SK-N-SH (cell line): ENCODE measurements around the gene RNF25. TPM values are rescaled to one million over a fixed set of nuclear protein-coding genes. Genes with fewer than 3 reads are reported as not detected.

ENCODE experiments used
- CTCF ChIA-PET: fragments of 300-600, 350-600 bp; formaldehyde crosslinking; extraction: SDS; loops from one replicate; lab custom pipeline; 2021; lab: Yijun Ruan, JAX
- POLR2A ChIA-PET: fragments of 350-600 bp; sonication (Branson Sonifier 250); formaldehyde crosslinking; extraction: SDS; loops from one replicate; lab custom pipeline; 2020; ENCODE audit warnings: antibody characterized with exemption, inconsistent platforms; lab: Yijun Ruan, JAX
- DNase-seq: peaks from one replicate; pipeline ENCODE4 v3.0.0; 2012
- H2AFZ ChIP-seq: fragments of 200-600 bp; sonication (generic); 2 replicates; pipeline ENCODE4 v1.8.1; 2016; ENCODE audit warnings: antibody characterized with exemption, mild to moderate bottlenecking, low read depth
- H3F3A ChIP-seq: fragments of 200-600 bp; sonication (generic); replicated peaks from 2 replicates; pipeline ENCODE3; 2016; ENCODE audit warnings: antibody characterized with exemption, mild to moderate bottlenecking; ENCODE audit not compliant: insufficient read depth
- H3K27ac ChIP-seq, 2 experiments: fragments of 200-500 bp in 1 of 2; fragments of 200-600 bp in 1 of 2; sonication (Bioruptor generic) in 1 of 2; sonication (generic), shearing (Covaris generic) in 1 of 2; 2 replicates each; pipeline versions ENCODE4 v1.5.1 to v1.6.1; 2014 to 2016; ENCODE audit warnings: low read depth in 2 of 2, inconsistent platforms in 1 of 2, low read length in 1 of 2, mild to moderate bottlenecking in 1 of 2, mixed read lengths in 1 of 2
- H3K27me3 ChIP-seq: fragments of 200-600 bp; sonication (generic), shearing (Covaris generic); 2 replicates; pipeline ENCODE4 v1.6.1; 2016; ENCODE audit warnings: mixed run types; ENCODE audit not compliant: insufficient read depth
- H3K36me3 ChIP-seq, 2 experiments: fragments of 200-500 bp in 1 of 2; fragments of 200-600 bp in 1 of 2; sonication (Bioruptor generic) in 1 of 2; sonication (generic) in 1 of 2; replicated peaks in 1 of 2; 2 replicates each; pipeline versions ENCODE3 to v1.5.1; 2014 to 2016; ENCODE audit warnings: low read length in 1 of 2, mild to moderate bottlenecking in 1 of 2; ENCODE audit not compliant: insufficient read depth in 2 of 2, control insufficient read depth in 1 of 2
- H3K4me1 ChIP-seq, 2 experiments: fragments of 200-500 bp in 1 of 2; fragments of 200-600 bp in 1 of 2; sonication (Bioruptor generic) in 1 of 2; sonication (generic), shearing (Covaris generic) in 1 of 2; 2 replicates each; pipeline versions ENCODE4 v1.5.1 to v1.6.1; 2014 to 2016; ENCODE audit warnings: low read depth in 1 of 2, low read length in 1 of 2, mixed run types in 1 of 2; ENCODE audit not compliant: insufficient read depth in 2 of 2, control insufficient read depth in 1 of 2
- H3K4me2 ChIP-seq: fragments of 200-600 bp; sonication (generic), shearing (Covaris generic); 2 replicates; pipeline ENCODE4 v1.6.1; 2017; ENCODE audit warnings: mixed run types
- H3K4me3 ChIP-seq, 2 experiments: fragments of 200-500 bp in 1 of 2; fragments of 200-600 bp in 1 of 2; sonication (Bioruptor generic) in 1 of 2; sonication (generic), shearing (Covaris generic) in 1 of 2; 2 replicates each; pipeline versions ENCODE4 v1.5.1 to v1.8.1; 2014 to 2016; ENCODE audit warnings: low read depth in 2 of 2, inconsistent platforms in 1 of 2, low read length in 1 of 2, mild to moderate bottlenecking in 1 of 2, mixed read lengths in 1 of 2, moderate library complexity in 1 of 2
- H3K79me2 ChIP-seq: fragments of 200-600 bp; sonication (generic); 2 replicates; pipeline ENCODE4 v1.8.1; 2017; ENCODE audit warnings: mild to moderate bottlenecking; ENCODE audit not compliant: insufficient read depth
- H3K9ac ChIP-seq: fragments of 200-600 bp; sonication (generic); 2 replicates; pipeline ENCODE4 v1.6.1; 2017; ENCODE audit warnings: mixed run types
- H3K9me2 ChIP-seq: fragments of 200-600 bp; sonication (generic); 2 replicates; pipeline ENCODE4 v1.6.1; 2017; ENCODE audit warnings: mixed run types
- H3K9me3 ChIP-seq: fragments of 200-600 bp; sonication (generic); 2 replicates; pipeline ENCODE4 v1.6.1; 2017; ENCODE audit warnings: mixed run types, mild to moderate bottlenecking, moderate library complexity
- H4K20me1 ChIP-seq: fragments of 200-600 bp; sonication (generic); 2 replicates; pipeline ENCODE4 v1.6.1; 2017; ENCODE audit warnings: mild to moderate bottlenecking, mixed run types; ENCODE audit not compliant: insufficient read depth
- CHD2 ChIP-seq: fragments of 150-350 bp; IDR thresholded peaks from 2 replicates; pipeline ENCODE4 v1.6.1; 2018; ENCODE audit warnings: low read length; ENCODE audit not compliant: partially characterized antibody
- CTCF ChIP-seq: fragments of 200-600 bp; sonication (generic); IDR thresholded peaks from 2 replicates; pipeline ENCODE4 v1.6.1; 2017; ENCODE audit warnings: antibody characterized with exemption, mild to moderate bottlenecking, moderate library complexity
- ELF1 ChIP-seq: IDR thresholded peaks from 2 replicates; pipeline ENCODE4 v1.4.0; 2012
- EP300 ChIP-seq, 2 experiments: IDR thresholded peaks; 2 replicates each; pipeline versions ENCODE4 v1.4.0 to v1.6.1; 2012; ENCODE audit warnings: borderline replicate concordance in 1 of 2, low read depth in 1 of 2, low read length in 1 of 2
- FOXJ3 ChIP-seq: sonication (generic); formaldehyde crosslinking; IDR thresholded peaks from 2 replicates; pipeline ENCODE4 v1.5.1; 2020; ENCODE audit warnings: mild to moderate bottlenecking, missing genetic modification reagents
- GATA2 ChIP-seq: sonication (generic); formaldehyde crosslinking; IDR thresholded peaks from 2 replicates; pipeline ENCODE4 v1.5.0; 2020; ENCODE audit warnings: mild to moderate bottlenecking, missing genetic modification reagents
- IRF3 ChIP-seq: fragments of 150-350 bp; IDR thresholded peaks from 2 replicates; pipeline ENCODE4 v1.6.1; 2016; ENCODE audit warnings: mild to moderate bottlenecking, low read depth, low read length
- JUND ChIP-seq: IDR thresholded peaks from 2 replicates; pipeline ENCODE4 v1.4.0; 2012
- MAX ChIP-seq: IDR thresholded peaks from 2 replicates; pipeline ENCODE4 v1.4.0; 2012; ENCODE audit warnings: low read depth
- MEF2A ChIP-seq: IDR thresholded peaks from 2 replicates; pipeline ENCODE4 v1.4.0; 2012; ENCODE audit warnings: low read depth, borderline replicate concordance
- MXI1 ChIP-seq: IDR thresholded peaks from 2 replicates; pipeline ENCODE4 v1.6.1; 2012; ENCODE audit warnings: mild to moderate bottlenecking, low read depth, low read length, improper control_type of control experiment
- NFIC ChIP-seq: IDR thresholded peaks from 2 replicates; pipeline ENCODE4 v1.4.0; 2012; ENCODE audit warnings: borderline replicate concordance
- RAD21 ChIP-seq: IDR thresholded peaks from 2 replicates; pipeline ENCODE4 v1.6.1; 2012; ENCODE audit warnings: mild to moderate bottlenecking, low read length
- RCOR1 ChIP-seq: fragments of 150-350 bp; IDR thresholded peaks from 2 replicates; pipeline ENCODE4 v1.6.1; 2017; ENCODE audit warnings: antibody characterized with exemption, low read length
- SIN3A ChIP-seq: IDR thresholded peaks from 2 replicates; pipeline ENCODE4 v1.6.1; 2012; ENCODE audit warnings: low read depth, mild to moderate bottlenecking, low read length, moderate library complexity, borderline replicate concordance
- SMC3 ChIP-seq: IDR thresholded peaks from 2 replicates; pipeline ENCODE4 v1.6.1; 2012; ENCODE audit warnings: low read depth, low read length, improper control_type of control experiment
- TAF1 ChIP-seq: IDR thresholded peaks from 2 replicates; pipeline ENCODE4 v1.6.1; 2012; ENCODE audit warnings: low read depth, mild to moderate bottlenecking, low read length, moderate library complexity, borderline replicate concordance
- TEAD4 ChIP-seq: IDR thresholded peaks from 2 replicates; pipeline ENCODE4 v1.4.0; 2012; ENCODE audit warnings: mild to moderate bottlenecking, borderline replicate concordance; ENCODE audit not compliant: insufficient read depth
- USF1 ChIP-seq: IDR thresholded peaks from 2 replicates; pipeline ENCODE4 v1.4.0; 2012; ENCODE audit warnings: low read depth, borderline replicate concordance
- YY1 ChIP-seq: IDR thresholded peaks from 2 replicates; pipeline ENCODE4 v1.4.0; 2012; ENCODE audit warnings: low read depth, mild to moderate bottlenecking
- WGBS: methylation state at CpG from one replicate; pipeline ENCODE4 v1.1.6; 2017; ENCODE audit warnings: low lambda C conversion rate; 5-methylcytosine and 5-hydroxymethylcytosine counted together
- polyA plus RNA-seq, 3 experiments: library from polyadenylated mRNA; depleted of rRNA; stranded (reverse); fragments of >200 nt; gene quantifications; 2 replicates each; pipeline ENCODE4 v1.2.3, GENCODE V29; 2012

RNF25 gene
- polyA plus RNA-seq, 1 of the 3 experiments (the other 2 are of a cell fraction): 72.2 TPM

GRCh38 chr2:218658671-218659257 lies 13.0 kb downstream of the RNF25 start:
- CTCF ChIA-PET: interaction anchor here (0.7 to 4.2 kb wide), 16 partner anchors 10 to 194 kb away, joined by 3 to 36 read pairs (median 4); partner anchors contain the start of genes PLCD4, RNF25, STK36 and TTLL4
- Histone ChIP-seq H3F3A (peaks cover 8% of the 10 kb centered on the region), H3K9me2 (no peaks in the 10 kb centered on the region), H2AFZ (peak overlapping the region; percentile 85), H3K36me3 (peaks cover 44 to 48% of the 10 kb centered on the region in 2 experiments), H3K4me3 (peak overlapping the region; percentile 90 to 94), H4K20me1 (no peaks in the 10 kb centered on the region), H3K4me2 (peak overlapping the region; percentile 87), H3K79me2 (peaks cover 33% of the 10 kb centered on the region), H3K9me3 (no peaks in the 10 kb centered on the region)
- POLR2A ChIA-PET: interaction anchor here (0.8 to 3.1 kb wide), 4 partner anchors 13 to 51 kb away, joined by 3 to 28 read pairs (median 9); partner anchors contain the start of genes PLCD4, RNF25 and STK36
- peak; percentile 63 for DNase-seq
- TF ChIP-seq CTCF (peak; percentile 62), GATA2 (CRISPR knock-in tag) (no peak), EP300 (IDR thresholded peaks at IDR 0.05; ENCODE audit: borderline replicate concordance in 1 of 2, low read depth in 1 of 2, low read length in 1 of 2) (no peak), RAD21 (0 out of 2 replicates have a peak, but pooled peaks have one; percentile 7), RCOR1 (no peak), MAX (peak; percentile 74; the same call in 1 of the 2 replicates), MXI1 (peak; percentile 53; the same call in 1 of the 2 replicates), SMC3 (0 out of 2 replicates have a peak, but pooled peaks have one; percentile 10)
- TF ChIP-seq, all 33 proteins: peak for 5
- peak overlapping the region; percentile 53 to 86 for H3K27ac ChIP-seq
- H3K4me1 ChIP-seq: peaks cover 7 to 13% of the 10 kb centered on the region in 2 experiments; a peak in 2 of 4 replicates
- WGBS: 5% methylated on average over 17 of the region's 27 CpGs
- H3K9ac ChIP-seq: peak overlapping the region; percentile 71
- no peaks in the 10 kb centered on the region for H3K27me3 ChIP-seq

GRCh38 chr2:218655751-218656150 lies 16.1 kb downstream of the RNF25 start:
- CTCF ChIA-PET: interaction anchor here (0.8 to 1.0 kb wide), 2 partner anchors 9 to 192 kb away, joined by 3 to 4 read pairs; no protein-coding TSS in a partner anchor
- H3K9ac ChIP-seq: no peak overlapping the region
- no peaks in the 10 kb centered on the region for H3K9me2 ChIP-seq

More at GRCh38 chr2:218655751-218656150, 16.1 kb downstream of the RNF25 start:
- Histone ChIP-seq H4K20me1 (no peaks in the 10 kb centered on the region), H2AFZ (no peak overlapping the region), H3K4me1 (peaks cover 7 to 12% of the 10 kb centered on the region in 2 experiments; a peak in 2 of 4 replicates), H3K27ac (no peak overlapping the region), H3K79me2 (peaks cover 37% of the 10 kb centered on the region), H3K4me3 (no peak overlapping the region), H3K4me2 (no peak overlapping the region), H3K9me3 (no peaks in the 10 kb centered on the region), H3K27me3 (no peaks in the 10 kb centered on the region), H3F3A (peaks cover 3% of the 10 kb centered on the region), H3K36me3 (peaks cover 38 to 56% of the 10 kb centered on the region in 2 experiments)
- WGBS: 91% methylated on average over 2 of the region's 2 CpGs
- TF ChIP-seq MEF2A (no peak), TAF1 (no peak), GATA2 (CRISPR knock-in tag) (no peak), JUND (no peak), ELF1 (no peak), YY1 (no peak), EP300 (IDR thresholded peaks at IDR 0.05; ENCODE audit: borderline replicate concordance in 1 of 2, low read depth in 1 of 2, low read length in 1 of 2) (no peak), IRF3 (no peak), SIN3A (no peak), NFIC (no peak), RAD21 (no peak), TEAD4 (no peak), CHD2 (no peak), USF1 (no peak), FOXJ3 (CRISPR knock-in tag) (no peak)
- DNase-seq: no peak
- POLR2A ChIA-PET: interaction anchor here (1.5 kb wide), 1 partner anchor 16 kb away, joined by 3 read pairs; the partner anchor contains the start of genes RNF25 and STK36
